Calu3 (cell line): ENCODE measurements around the gene DCN. TPM values are rescaled to one million over a fixed set of nuclear protein-coding genes. Genes with fewer than 3 reads are reported as not detected.

Experiments
- BruUV-seq: library from RNA; stranded (reverse); fragments of 400-500 nt; replicated peaks from 2 replicates; lab custom pipeline; 2021; lab: Mats Ljungman, UMichigan
- CTCF ChIA-PET: fragments of 300-600 bp; sonication (Branson Sonifier 250); formaldehyde crosslinking; loops from one replicate; lab custom pipeline; 2022; ENCODE audit warnings: antibody characterized with exemption; lab: Charles Lee
- DNase-seq: peaks from one replicate; pipeline ENCODE4 v3.0.0; 2022
- H3K27ac Mint-ChIP-seq: one replicate; pipeline ENCODE4 v1.8.0; 2022; ENCODE audit warnings: mixed read lengths; ENCODE audit not compliant: unreplicated experiment
- H3K27me3 Mint-ChIP-seq: one replicate; pipeline ENCODE4 v1.8.0; 2022; ENCODE audit warnings: mixed read lengths; ENCODE audit not compliant: unreplicated experiment
- H3K36me3 Mint-ChIP-seq: one replicate; pipeline ENCODE4 v1.8.0; 2022; ENCODE audit warnings: mild to moderate bottlenecking, moderate library complexity, mixed read lengths; ENCODE audit not compliant: insufficient read depth, unreplicated experiment
- H3K4me1 Mint-ChIP-seq: one replicate; pipeline ENCODE4 v1.8.0; 2022; ENCODE audit warnings: mild to moderate bottlenecking, low read depth, mixed read lengths; ENCODE audit not compliant: unreplicated experiment
- H3K4me3 Mint-ChIP-seq: one replicate; pipeline ENCODE4 v1.8.0; 2022; ENCODE audit warnings: mild to moderate bottlenecking, low read depth, moderate library complexity, mixed read lengths; ENCODE audit not compliant: unreplicated experiment
- H3K9me3 Mint-ChIP-seq: one replicate; pipeline ENCODE4 v1.8.0; 2022; ENCODE audit warnings: low read depth, mixed read lengths; ENCODE audit not compliant: unreplicated experiment
- intact Hi-C: fragments of 100-400 bp; cut with micrococcal nuclease; formaldehyde crosslinking; loops from one replicate; pipeline ENCODE4 v1.10.0; 2022; ENCODE audit not compliant: unreplicated experiment
- total RNA-seq: library from RNA; stranded (reverse); gene quantifications from 2 replicates; pipeline ENCODE4 v1.2.3, GENCODE V29; 2022
- TF ChIP-seq, protein P1 (sequence below): fragments of 200-600 bp; IDR thresholded peaks from one replicate; pipeline ENCODE4 v1.8.0; 2022; ENCODE audit warnings: antibody characterized with exemption; ENCODE audit not compliant: unreplicated experiment

DCN gene
- total RNA-seq, 1 experiment from 2014 or later: not detected

DNA sequence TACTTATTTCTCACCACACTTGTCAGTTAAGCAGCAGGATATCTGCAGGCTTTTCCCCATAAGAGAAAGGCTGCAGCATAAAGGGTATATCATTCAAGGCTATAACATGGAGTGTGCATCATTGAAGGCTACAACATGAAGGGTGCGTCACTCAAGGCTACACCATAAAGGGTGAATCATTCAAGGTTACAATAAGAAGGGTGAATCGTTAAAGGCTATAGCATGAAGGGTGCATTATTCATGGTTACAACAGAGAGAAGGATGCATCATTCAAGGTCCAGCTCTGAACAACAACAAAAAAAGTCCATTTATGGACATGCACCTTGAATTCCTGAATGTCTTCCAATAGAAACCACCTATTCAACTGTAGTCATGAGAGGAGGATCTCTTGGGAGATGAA is 38.6 kb downstream of the DCN start:
- TF ChIP-seq, protein P1, sequence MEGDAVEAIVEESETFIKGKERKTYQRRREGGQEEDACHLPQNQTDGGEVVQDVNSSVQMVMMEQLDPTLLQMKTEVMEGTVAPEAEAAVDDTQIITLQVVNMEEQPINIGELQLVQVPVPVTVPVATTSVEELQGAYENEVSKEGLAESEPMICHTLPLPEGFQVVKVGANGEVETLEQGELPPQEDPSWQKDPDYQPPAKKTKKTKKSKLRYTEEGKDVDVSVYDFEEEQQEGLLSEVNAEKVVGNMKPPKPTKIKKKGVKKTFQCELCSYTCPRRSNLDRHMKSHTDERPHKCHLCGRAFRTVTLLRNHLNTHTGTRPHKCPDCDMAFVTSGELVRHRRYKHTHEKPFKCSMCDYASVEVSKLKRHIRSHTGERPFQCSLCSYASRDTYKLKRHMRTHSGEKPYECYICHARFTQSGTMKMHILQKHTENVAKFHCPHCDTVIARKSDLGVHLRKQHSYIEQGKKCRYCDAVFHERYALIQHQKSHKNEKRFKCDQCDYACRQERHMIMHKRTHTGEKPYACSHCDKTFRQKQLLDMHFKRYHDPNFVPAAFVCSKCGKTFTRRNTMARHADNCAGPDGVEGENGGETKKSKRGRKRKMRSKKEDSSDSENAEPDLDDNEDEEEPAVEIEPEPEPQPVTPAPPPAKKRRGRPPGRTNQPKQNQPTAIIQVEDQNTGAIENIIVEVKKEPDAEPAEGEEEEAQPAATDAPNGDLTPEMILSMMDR: no peak
- Mint-ChIP-seq H3K4me3 (no peak overlapping the region), H3K27ac (no peak overlapping the region), H3K9me3 (peaks cover 6% of the 10 kb centered on the region), H3K4me1 (no peaks in the 10 kb centered on the region), H3K27me3 (no peaks in the 10 kb centered on the region), H3K36me3 (no peaks in the 10 kb centered on the region)
- CTCF ChIA-PET: no interaction called here
- no peak for DNase-seq
- no TSS peak for BruUV-seq
- intact Hi-C loops: no loop called here

DNA sequence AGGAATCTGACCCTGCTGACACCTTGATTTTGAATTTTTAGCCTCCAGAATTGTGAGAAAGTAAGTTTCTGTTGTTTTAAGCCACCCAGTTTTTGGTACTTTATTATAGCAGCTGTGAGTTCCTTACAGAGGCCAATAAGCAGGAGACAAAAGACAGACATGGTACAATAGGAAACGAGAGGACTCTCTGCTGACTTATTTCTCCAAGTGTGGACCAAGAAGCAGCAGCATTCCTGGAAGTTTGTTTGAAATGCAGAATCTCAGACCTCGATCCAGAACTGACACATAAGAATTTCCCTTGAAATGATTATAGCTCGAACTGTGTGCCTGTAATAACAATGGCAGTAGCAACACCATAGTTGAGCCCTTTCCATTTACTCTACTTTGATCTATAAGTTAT is 39.4 kb downstream of the DCN start:
- Mint-ChIP-seq H3K27ac (no peak overlapping the region), H3K27me3 (no peaks in the 10 kb centered on the region), H3K4me3 (no peak overlapping the region), H3K4me1 (no peaks in the 10 kb centered on the region), H3K36me3 (no peaks in the 10 kb centered on the region), H3K9me3 (peaks cover 6% of the 10 kb centered on the region)
- no TSS peak for BruUV-seq
- intact Hi-C loops: no loop called here
- no peak for DNase-seq
- CTCF ChIA-PET: no interaction called here
- TF ChIP-seq, protein P1: no peak

DNA sequence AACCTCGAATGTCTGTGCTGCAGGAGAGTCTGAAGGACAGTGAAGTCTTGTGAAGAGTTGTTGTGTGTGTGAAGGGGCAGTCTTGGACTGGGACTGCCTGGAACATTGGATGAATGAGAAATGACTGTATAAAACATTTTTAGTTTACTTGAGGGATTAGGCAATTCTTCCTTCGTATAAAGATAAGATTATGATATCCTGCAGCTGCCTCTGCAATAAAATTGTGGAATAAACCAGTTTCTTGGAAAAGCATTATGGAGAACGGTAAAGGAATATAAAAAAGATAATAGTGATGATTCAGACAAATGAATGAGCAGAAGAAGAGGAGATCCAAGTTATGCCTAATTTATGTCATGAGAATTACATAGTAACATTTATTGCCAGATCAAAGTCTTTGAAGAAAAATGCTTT is 40.4 kb downstream of the DCN start:
- CTCF ChIA-PET: no interaction called here
- no peaks in the 10 kb centered on the region for H3K27me3 Mint-ChIP-seq
- H3K27ac Mint-ChIP-seq: no peak overlapping the region
- intact Hi-C loops: loop anchor here (1.0 kb wide), 1 partner anchor 198 kb away; no protein-coding TSS in a partner anchor
- no peaks in the 10 kb centered on the region for H3K4me1 Mint-ChIP-seq
- H3K9me3 Mint-ChIP-seq: peaks cover 6% of the 10 kb centered on the region
- no peak overlapping the region for H3K4me3 Mint-ChIP-seq
- no TSS peak for BruUV-seq
- H3K36me3 Mint-ChIP-seq: no peaks in the 10 kb centered on the region
- TF ChIP-seq, protein P1: no peak
- DNase-seq: no peak

DNA sequence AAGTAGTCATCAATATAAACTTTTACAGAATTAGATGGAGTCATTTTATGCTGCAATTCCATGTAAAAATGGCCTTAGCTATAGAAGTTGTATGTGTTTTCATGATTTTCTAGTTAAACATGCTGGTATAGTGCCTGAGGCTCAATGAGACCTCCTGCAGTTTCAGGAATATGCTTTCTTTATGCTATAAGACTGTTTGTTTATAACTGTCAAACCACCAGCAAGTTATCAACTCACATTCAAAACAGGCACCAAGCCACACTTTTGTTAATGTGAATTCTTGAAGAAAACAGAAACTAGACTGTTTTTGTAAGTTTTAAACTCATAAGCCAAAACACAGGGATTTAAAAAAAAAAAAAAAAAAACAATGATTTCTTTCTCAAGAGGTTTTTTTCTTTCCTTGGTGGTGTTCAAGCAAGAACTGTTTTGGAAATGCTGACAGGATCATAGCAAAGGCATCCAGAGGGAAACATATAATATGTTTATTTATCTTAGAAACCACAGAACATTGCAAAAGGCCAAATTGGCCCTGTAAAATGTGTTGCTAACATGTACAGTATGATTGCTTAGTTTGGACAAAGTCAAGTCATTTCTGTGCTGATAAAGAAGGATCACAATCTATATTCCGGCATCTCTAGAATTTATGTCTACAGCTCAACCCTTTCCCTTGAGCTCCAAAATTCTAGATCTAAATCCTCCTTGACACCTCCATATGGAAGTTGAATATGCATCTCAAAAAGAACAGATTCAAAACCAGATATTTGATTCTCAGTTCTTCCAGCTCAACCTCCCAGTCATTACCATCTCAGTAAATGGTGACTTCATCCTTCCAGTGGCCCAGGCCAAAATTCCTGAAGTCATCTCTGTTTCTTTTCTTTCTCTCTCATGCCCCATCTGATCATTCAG is 42.3 kb downstream of the DCN start:
- DNase-seq: no peak
- intact Hi-C loops: no loop called here
- peaks cover 3% of the 10 kb centered on the region for H3K9me3 Mint-ChIP-seq
- H3K27me3 Mint-ChIP-seq: no peaks in the 10 kb centered on the region
- TF ChIP-seq, protein P1: no peak
- no peak overlapping the region for H3K27ac Mint-ChIP-seq
- no peaks in the 10 kb centered on the region for H3K36me3 Mint-ChIP-seq
- H3K4me1 Mint-ChIP-seq: no peaks in the 10 kb centered on the region
- BruUV-seq: no TSS peak
- no peak overlapping the region for H3K4me3 Mint-ChIP-seq
- CTCF ChIA-PET: no interaction called here
